Liver (tissue), 9 donors: Measurements from ENCODE around the gene LANCL3. TPM values are rescaled to one million over a fixed set of nuclear protein-coding genes. Genes with fewer than 3 reads are reported as not detected.

Source experiments
- DNase-seq: peaks from one replicate; pipeline ENCODE4 v3.0.0-alpha.2; 2017; ENCODE audit warnings: low spot score
- H3K27ac ChIP-seq, 2 donors: one replicate each; pipeline ENCODE4 v1.7.0; 2013; ENCODE audit warnings: inconsistent platforms in 2 of 2, low read length in 2 of 2, control low read depth in 1 of 2, low read depth in 1 of 2, mild to moderate bottlenecking in 1 of 2
- H3K27me3 ChIP-seq, 4 donors: one replicate each; pipeline versions ENCODE4 v1.6.1 to v1.7.0; 2013; ENCODE audit warnings: low read length in 3 of 4, inconsistent platforms in 1 of 4, mild to moderate bottlenecking in 1 of 4, moderate library complexity in 1 of 4; ENCODE audit not compliant: control insufficient read depth in 4 of 4, insufficient read depth in 4 of 4
- H3K36me3 ChIP-seq, 4 donors: one replicate each; pipeline versions ENCODE4 v1.6.1 to v1.7.0; 2013; ENCODE audit warnings: low read length in 3 of 4, mild to moderate bottlenecking in 3 of 4, low read depth in 1 of 4, moderate library complexity in 1 of 4; ENCODE audit not compliant: control insufficient read depth in 4 of 4, insufficient read depth in 3 of 4
- H3K4me1 ChIP-seq, 4 donors: one replicate each; pipeline versions ENCODE4 v1.6.1 to v1.7.0; 2013; ENCODE audit warnings: low read length in 3 of 4, mild to moderate bottlenecking in 3 of 4, moderate library complexity in 1 of 4; ENCODE audit not compliant: control insufficient read depth in 4 of 4, insufficient read depth in 4 of 4
- H3K4me3 ChIP-seq, 3 donors: one replicate each; pipeline versions ENCODE4 v1.6.1 to v1.7.0; 2013; ENCODE audit warnings: low read length in 3 of 3, control low read depth in 1 of 3, low read depth in 1 of 3, mild to moderate bottlenecking in 1 of 3
- H3K9ac ChIP-seq, 2 donors: one replicate each; pipeline ENCODE4 v1.7.0; 2013; ENCODE audit warnings: low read length in 2 of 2, mild to moderate bottlenecking in 2 of 2, moderate library complexity in 2 of 2, control low read depth in 1 of 2, low read depth in 1 of 2
- H3K9me3 ChIP-seq, 4 donors: one replicate each; pipeline versions ENCODE4 v1.6.1 to v1.7.0; 2013; ENCODE audit warnings: low read length in 3 of 4; ENCODE audit not compliant: control insufficient read depth in 4 of 4
- EGR1 ChIP-seq, 2 donors: IDR thresholded peaks; 2 replicates each; pipeline ENCODE4 v1.6.1; 2016 to 2018; ENCODE audit warnings: antibody characterized with exemption in 2 of 2, low read depth in 2 of 2
- FOXA1 ChIP-seq: IDR thresholded peaks from 2 replicates; pipeline ENCODE4 v1.6.1; 2016; ENCODE audit warnings: antibody characterized with exemption
- FOXA2 ChIP-seq: IDR thresholded peaks from 2 replicates; pipeline ENCODE4 v1.6.1; 2016; ENCODE audit warnings: antibody characterized with exemption
- GABPA ChIP-seq, 2 donors: IDR thresholded peaks in 1 of 2; conservative IDR thresholded peaks in 1 of 2; 2 replicates each; pipeline ENCODE4 v1.6.1; 2016; ENCODE audit warnings: antibody characterized with exemption in 2 of 2, mild to moderate bottlenecking in 1 of 2, moderate library complexity in 1 of 2
- HNF4A ChIP-seq, 2 donors: conservative IDR thresholded peaks; 2 replicates each; pipeline ENCODE4 v1.6.1; 2016; ENCODE audit warnings: antibody characterized with exemption in 2 of 2, mild to moderate bottlenecking in 2 of 2
- HNF4G ChIP-seq: IDR thresholded peaks from 2 replicates; pipeline ENCODE4 v1.6.1; 2016; ENCODE audit warnings: antibody characterized with exemption
- JUND ChIP-seq, 2 donors: IDR thresholded peaks; 2 replicates each; pipeline ENCODE4 v1.6.1; 2016; ENCODE audit warnings: antibody characterized with exemption in 2 of 2
- NR2F2 ChIP-seq: IDR thresholded peaks from 2 replicates; pipeline ENCODE4 v1.6.1; 2016; ENCODE audit warnings: antibody characterized with exemption
- RAD21 ChIP-seq, 2 donors: IDR thresholded peaks; 2 replicates each; pipeline ENCODE4 v1.6.1; 2016; ENCODE audit warnings: antibody characterized with exemption in 2 of 2, mild to moderate bottlenecking in 2 of 2
- RXRA ChIP-seq, 2 donors: IDR thresholded peaks; 2 replicates each; pipeline ENCODE4 v1.6.1; 2017 to 2018; ENCODE audit warnings: antibody characterized with exemption in 2 of 2, mild to moderate bottlenecking in 1 of 2
- SP1 ChIP-seq: IDR thresholded peaks from 2 replicates; pipeline ENCODE4 v1.6.1; 2018; ENCODE audit warnings: antibody characterized with exemption, mild to moderate bottlenecking
- TAF1 ChIP-seq: conservative IDR thresholded peaks from 2 replicates; pipeline ENCODE4 v1.6.1; 2016; ENCODE audit warnings: antibody characterized with exemption, mild to moderate bottlenecking
- YY1 ChIP-seq: IDR thresholded peaks from 2 replicates; pipeline ENCODE4 v1.6.1; 2016; ENCODE audit warnings: antibody characterized with exemption, mild to moderate bottlenecking
- WGBS: extraction: QIAGEN DNeasy Blood & Tissue Kit; methylation state at CpG from one replicate; pipeline ENCODE4 v1.1.7; 2013; 5-methylcytosine and 5-hydroxymethylcytosine counted together
- polyA plus RNA-seq, 2 donors: library from polyadenylated mRNA; stranded (reverse) in 1 of 2; unstranded in 1 of 2; fragments of 200-250 nt in 1 of 2; fragments of >200 nt in 1 of 2; fragmentation: Nextera tagmentation in 1 of 2; extraction: Ambion mirVana in 1 of 2; gene quantifications; one replicate each; pipeline versions ENCODE4 v1.2.1 to v1.2.3, GENCODE V29; 2013 to 2015
- total RNA-seq, 2 donors: library from RNA; depleted of rRNA; stranded (reverse); fragments of >200 nt; gene quantifications; one replicate each; pipeline ENCODE4 v1.2.3, GENCODE V29; 2014
- TF ChIP-seq, protein P1 (sequence below): fragments of 150-350 bp; IDR thresholded peaks from 2 replicates; pipeline ENCODE4 v1.5.1; 2017; ENCODE audit warnings: improper control_type of control experiment, low read depth, low read length; ENCODE audit not compliant: missing input control
- TF ChIP-seq, protein P2 (sequence below): IDR thresholded peaks from 2 replicates; pipeline ENCODE4 v1.6.1; 2016; ENCODE audit warnings: antibody characterized with exemption
- TF ChIP-seq, protein P3 (sequence below): IDR thresholded peaks from 2 replicates; pipeline ENCODE4 v1.6.1; 2016; ENCODE audit warnings: antibody characterized with exemption
- donor health status: healthy.
- donor health status: healthy.
- donor health status: healthy.
- donor health status: healthy.
- donor health status: healthy.

LANCL3 gene
- total and polyA plus RNA-seq, 4 donors, result under 0.01 to 2.1 (median 0.01) TPM; not detected in 1

DNA sequence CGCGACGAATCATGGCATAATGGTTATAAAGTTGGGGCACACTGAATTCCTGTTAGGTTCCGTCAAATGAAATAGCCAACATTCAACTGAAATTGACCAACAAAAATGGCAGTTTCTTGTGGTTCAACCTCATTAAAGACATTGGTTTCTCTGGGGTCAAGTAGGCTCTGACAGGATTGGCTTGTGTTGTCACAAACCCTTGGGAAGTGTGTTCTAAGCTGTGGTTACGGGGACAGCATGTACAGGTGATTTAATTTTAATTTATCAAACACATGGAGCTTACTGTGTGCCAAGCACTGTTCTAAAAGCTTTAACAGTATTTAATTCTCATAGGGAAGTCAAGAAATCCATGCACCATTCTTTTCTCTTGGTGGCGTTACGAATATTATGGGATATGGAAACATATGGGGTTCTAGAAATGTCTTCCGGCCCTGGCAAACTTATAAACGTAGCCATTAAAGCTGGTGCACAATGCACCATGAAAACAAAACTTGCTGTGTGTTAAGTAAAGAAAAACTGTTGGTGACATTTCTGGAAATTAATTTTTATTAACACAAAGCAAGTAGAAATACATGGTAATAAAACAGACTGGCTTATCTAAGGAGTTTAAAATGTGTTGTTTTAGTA lies 115.0 kb downstream of the LANCL3 start:
- Histone ChIP-seq H3K36me3 (no peaks in the 10 kb centered on the region), H3K9ac (no peak overlapping the region), H3K4me1 (peaks cover 0 to 6% (median 1%) of the 10 kb centered on the region in 4 donors), H3K27ac (no peak overlapping the region), H3K9me3 (no peaks in the 10 kb centered on the region), H3K4me3 (peak overlapping the region in 1 of 3 donors; percentile 58), H3K27me3 (no peaks in the 10 kb centered on the region)
- DNase-seq, result no peak
- WGBS, result 78% methylated on average over 9 of the region's 9 CpGs
- TF ChIP-seq EGR1 (IDR thresholded peaks at IDR 0.05; ENCODE audit: low read depth in 2 of 2), result no peak

DNA sequence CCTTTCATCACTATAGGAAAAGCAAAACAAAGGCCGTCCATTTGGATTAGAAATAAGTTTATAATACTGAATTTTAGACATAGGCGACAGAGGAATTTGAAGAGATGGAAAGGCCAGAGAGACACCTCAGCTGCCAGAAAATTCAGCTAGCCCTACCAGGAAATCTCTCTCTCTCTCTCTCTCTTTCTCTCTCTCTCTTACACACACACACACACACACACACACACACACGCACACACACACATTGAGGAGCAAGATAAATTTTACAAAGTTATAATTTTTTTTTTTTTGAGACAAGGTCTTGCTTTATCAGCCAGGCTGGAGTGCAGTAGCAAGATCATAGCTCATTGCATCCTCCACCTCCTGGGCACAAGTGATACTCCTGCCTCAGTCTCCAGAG lies 115.5 kb downstream of the LANCL3 start:
- peaks cover 0 to 6% (median 1%) of the 10 kb centered on the region in 4 donors for H3K4me1 ChIP-seq
- no peaks in the 10 kb centered on the region for H3K27me3 ChIP-seq
- no peaks in the 10 kb centered on the region for H3K9me3 ChIP-seq
- H3K36me3 ChIP-seq, result no peaks in the 10 kb centered on the region
- DNase-seq, result peak; percentile 34
- TF ChIP-seq YY1, result no peak
- WGBS, result 86% methylated on average over 3 of the region's 3 CpGs
- H3K27ac ChIP-seq, result no peak overlapping the region
- no peak overlapping the region for H3K9ac ChIP-seq
- no peak overlapping the region for H3K4me3 ChIP-seq

DNA sequence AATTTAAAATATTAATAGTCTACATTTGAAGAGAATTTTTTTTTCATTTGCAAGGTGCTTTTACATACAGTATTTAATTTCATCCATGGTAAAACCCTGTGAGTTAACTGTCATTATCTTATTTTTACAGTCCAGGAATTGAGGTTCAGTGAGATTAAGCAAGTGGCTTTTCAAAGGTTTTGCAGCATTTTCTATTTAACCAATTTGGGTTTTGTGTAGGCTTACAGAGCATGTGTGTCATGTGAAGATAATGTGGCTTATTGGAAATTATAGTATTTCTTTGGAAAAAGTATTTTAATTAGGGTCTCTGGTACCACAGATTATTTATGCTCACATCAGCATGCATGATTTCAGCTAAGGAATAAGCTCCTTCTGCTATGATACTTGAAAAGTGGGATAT lies 118.7 kb downstream of the LANCL3 start:
- H3K4me1 ChIP-seq, result peaks cover 0 to 6% (median under 1%) of the 10 kb centered on the region in 4 donors
- TF ChIP-seq HNF4G (no peak), TAF1 (no peak), HNF4A (conservative IDR thresholded peaks at IDR 0.05) (no peak), FOXA1 (no peak), RAD21 (IDR thresholded peaks at IDR 0.05) (no peak), JUND (IDR thresholded peaks at IDR 0.05) (no peak), EGR1 (IDR thresholded peaks at IDR 0.05; ENCODE audit: low read depth in 2 of 2) (no peak), NR2F2 (no peak), GABPA (IDR thresholded peaks at IDR 0.05 in 1 of 2, conservative IDR thresholded peaks at IDR 0.05 in 1 of 2) (no peak), YY1 (no peak), RXRA (IDR thresholded peaks at IDR 0.05) (no peak), FOXA2 (no peak), SP1 (no peak)
- TF ChIP-seq, protein P1, sequence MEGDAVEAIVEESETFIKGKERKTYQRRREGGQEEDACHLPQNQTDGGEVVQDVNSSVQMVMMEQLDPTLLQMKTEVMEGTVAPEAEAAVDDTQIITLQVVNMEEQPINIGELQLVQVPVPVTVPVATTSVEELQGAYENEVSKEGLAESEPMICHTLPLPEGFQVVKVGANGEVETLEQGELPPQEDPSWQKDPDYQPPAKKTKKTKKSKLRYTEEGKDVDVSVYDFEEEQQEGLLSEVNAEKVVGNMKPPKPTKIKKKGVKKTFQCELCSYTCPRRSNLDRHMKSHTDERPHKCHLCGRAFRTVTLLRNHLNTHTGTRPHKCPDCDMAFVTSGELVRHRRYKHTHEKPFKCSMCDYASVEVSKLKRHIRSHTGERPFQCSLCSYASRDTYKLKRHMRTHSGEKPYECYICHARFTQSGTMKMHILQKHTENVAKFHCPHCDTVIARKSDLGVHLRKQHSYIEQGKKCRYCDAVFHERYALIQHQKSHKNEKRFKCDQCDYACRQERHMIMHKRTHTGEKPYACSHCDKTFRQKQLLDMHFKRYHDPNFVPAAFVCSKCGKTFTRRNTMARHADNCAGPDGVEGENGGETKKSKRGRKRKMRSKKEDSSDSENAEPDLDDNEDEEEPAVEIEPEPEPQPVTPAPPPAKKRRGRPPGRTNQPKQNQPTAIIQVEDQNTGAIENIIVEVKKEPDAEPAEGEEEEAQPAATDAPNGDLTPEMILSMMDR, result no peak
- TF ChIP-seq, protein P2, sequence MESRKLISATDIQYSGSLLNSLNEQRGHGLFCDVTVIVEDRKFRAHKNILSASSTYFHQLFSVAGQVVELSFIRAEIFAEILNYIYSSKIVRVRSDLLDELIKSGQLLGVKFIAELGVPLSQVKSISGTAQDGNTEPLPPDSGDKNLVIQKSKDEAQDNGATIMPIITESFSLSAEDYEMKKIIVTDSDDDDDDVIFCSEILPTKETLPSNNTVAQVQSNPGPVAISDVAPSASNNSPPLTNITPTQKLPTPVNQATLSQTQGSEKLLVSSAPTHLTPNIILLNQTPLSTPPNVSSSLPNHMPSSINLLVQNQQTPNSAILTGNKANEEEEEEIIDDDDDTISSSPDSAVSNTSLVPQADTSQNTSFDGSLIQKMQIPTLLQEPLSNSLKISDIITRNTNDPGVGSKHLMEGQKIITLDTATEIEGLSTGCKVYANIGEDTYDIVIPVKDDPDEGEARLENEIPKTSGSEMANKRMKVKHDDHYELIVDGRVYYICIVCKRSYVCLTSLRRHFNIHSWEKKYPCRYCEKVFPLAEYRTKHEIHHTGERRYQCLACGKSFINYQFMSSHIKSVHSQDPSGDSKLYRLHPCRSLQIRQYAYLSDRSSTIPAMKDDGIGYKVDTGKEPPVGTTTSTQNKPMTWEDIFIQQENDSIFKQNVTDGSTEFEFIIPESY, result no peak
- TF ChIP-seq, protein P3, sequence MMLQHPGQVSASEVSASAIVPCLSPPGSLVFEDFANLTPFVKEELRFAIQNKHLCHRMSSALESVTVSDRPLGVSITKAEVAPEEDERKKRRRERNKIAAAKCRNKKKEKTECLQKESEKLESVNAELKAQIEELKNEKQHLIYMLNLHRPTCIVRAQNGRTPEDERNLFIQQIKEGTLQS, result no peak
- no peaks in the 10 kb centered on the region for H3K36me3 ChIP-seq
- H3K4me3 ChIP-seq, result no peak overlapping the region
- no peaks in the 10 kb centered on the region for H3K9me3 ChIP-seq
- no peak for DNase-seq
- H3K27me3 ChIP-seq, result no peaks in the 10 kb centered on the region
- H3K9ac ChIP-seq, result no peak overlapping the region
- no peak overlapping the region for H3K27ac ChIP-seq
